Neural progenitor cell (in vitro differentiated cells): ENCODE results near the gene FBXL13. TPM values are rescaled to one million over a fixed set of nuclear protein-coding genes. Genes with fewer than 3 reads are reported as not detected.

Experiments
- DNase-seq: peaks from one replicate; pipeline ENCODE4 v3.0.0-alpha.2; 2016; ENCODE audit warnings: low spot score
- H2AFZ ChIP-seq: fragments of 200-600 bp; sonication (generic); replicated peaks from 2 replicates; pipeline ENCODE4 v1.6.1; 2016; ENCODE audit warnings: antibody characterized with exemption
- H3F3A ChIP-seq: fragments of 200-600 bp; sonication (generic); 2 replicates; pipeline ENCODE4 v1.6.1; 2016; ENCODE audit warnings: antibody characterized with exemption, low read depth
- H3K27ac ChIP-seq: fragments of 200-600 bp; sonication (generic); 2 replicates; pipeline ENCODE4 v1.5.1; 2016; ENCODE audit warnings: mild to moderate bottlenecking
- H3K27me3 ChIP-seq: fragments of 200-600 bp; sonication (generic); 2 replicates; pipeline ENCODE4 v1.6.1; 2016; ENCODE audit warnings: mild to moderate bottlenecking, moderate library complexity
- H3K36me3 ChIP-seq: fragments of 200-600 bp; sonication (generic); 2 replicates; pipeline ENCODE4 v1.5.1; 2016
- H3K4me1 ChIP-seq: fragments of 200-600 bp; sonication (generic); 2 replicates; pipeline ENCODE4 v1.6.1; 2016; ENCODE audit warnings: mixed run types
- H3K4me2 ChIP-seq: fragments of 200-600 bp; sonication (generic); 2 replicates; pipeline ENCODE4 v1.6.1; 2016
- H3K4me3 ChIP-seq: fragments of 200-600 bp; sonication (generic); 2 replicates; pipeline ENCODE4 v1.5.1; 2016
- H3K79me2 ChIP-seq: fragments of 200-600 bp; sonication (generic); 2 replicates; pipeline ENCODE4 v1.6.1; 2016; ENCODE audit warnings: low read depth
- H3K9ac ChIP-seq: fragments of 200-600 bp; sonication (generic); 2 replicates; pipeline ENCODE4 v1.6.1; 2016
- H3K9me3 ChIP-seq: fragments of 200-600 bp; sonication (generic); 2 replicates; pipeline ENCODE4 v1.5.1; 2016; ENCODE audit warnings: low read depth
- H4K20me1 ChIP-seq: fragments of 200-600 bp; sonication (generic); 2 replicates; pipeline ENCODE4 v1.6.1; 2016; ENCODE audit warnings: low read depth
- H3K27ac Mint-ChIP-seq: 3 replicates; pipeline ENCODE4 v1.8.0; 2021; ENCODE audit warnings: mixed read lengths
- H3K27me3 Mint-ChIP-seq: 2 replicates; pipeline ENCODE4 v1.8.0; 2022; ENCODE audit warnings: low read depth, mild to moderate bottlenecking, inconsistent platforms, moderate library complexity, mixed read lengths; ENCODE audit not compliant: insufficient read depth
- H3K36me3 Mint-ChIP-seq: 3 replicates; pipeline ENCODE4 v1.8.0; 2021; ENCODE audit warnings: mixed read lengths
- H3K4me1 Mint-ChIP-seq: 3 replicates; pipeline ENCODE4 v1.8.0; 2021; ENCODE audit warnings: mixed read lengths
- H3K4me3 Mint-ChIP-seq: 3 replicates; pipeline ENCODE4 v1.8.0; 2021; ENCODE audit warnings: mild to moderate bottlenecking, moderate library complexity, mixed read lengths
- H3K9me3 Mint-ChIP-seq: 3 replicates; pipeline ENCODE4 v1.8.0; 2020; ENCODE audit warnings: mixed read lengths
- EZH2 ChIP-seq: fragments of 200-600 bp; sonication (generic); IDR thresholded peaks from 2 replicates; pipeline ENCODE4 v1.6.1; 2017; ENCODE audit warnings: antibody characterized with exemption, mild to moderate bottlenecking, moderate library complexity
- EZH2phosphoT487 ChIP-seq: fragments of 200-600 bp; sonication (generic); IDR thresholded peaks from 2 replicates; pipeline ENCODE4 v1.6.1; 2017; ENCODE audit warnings: antibody characterized with exemption
- total RNA-seq: library from RNA; depleted of rRNA; stranded (reverse); fragments of >200 nt; gene quantifications from 2 replicates; pipeline ENCODE4 v1.2.3, GENCODE V29; 2015; ENCODE audit warnings: low replicate concordance
- TF ChIP-seq, protein P1 (sequence below): fragments of 200-600 bp; sonication (generic); IDR thresholded peaks from 2 replicates; pipeline ENCODE4 v1.5.1; 2017; ENCODE audit warnings: antibody characterized with exemption, mild to moderate bottlenecking

FBXL13 gene
- total RNA-seq, 1 donor from 2014 or later, result 8.2 TPM

DNA sequence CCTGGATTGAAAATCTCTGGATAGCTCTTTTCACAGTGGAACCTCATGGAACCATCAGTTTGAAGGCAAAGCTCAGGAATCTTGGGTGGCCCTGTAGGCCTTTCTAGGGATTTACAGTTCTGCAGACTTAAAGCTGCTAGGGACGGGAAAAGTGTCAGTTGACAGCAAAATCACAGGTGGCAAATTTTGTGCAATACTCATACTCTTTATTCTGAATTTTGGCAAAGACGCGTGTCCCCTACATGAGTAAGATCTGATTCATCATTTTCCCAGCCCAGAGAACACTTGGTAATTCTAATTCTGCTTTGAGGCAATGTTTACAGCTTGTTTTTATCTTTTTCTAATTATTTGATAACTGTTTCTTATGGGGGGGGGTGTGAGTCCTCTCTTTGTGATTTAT is 158.2 kb downstream of the FBXL13 start:
- no peaks in the 10 kb centered on the region for H4K20me1 ChIP-seq
- TF ChIP-seq, protein P1, sequence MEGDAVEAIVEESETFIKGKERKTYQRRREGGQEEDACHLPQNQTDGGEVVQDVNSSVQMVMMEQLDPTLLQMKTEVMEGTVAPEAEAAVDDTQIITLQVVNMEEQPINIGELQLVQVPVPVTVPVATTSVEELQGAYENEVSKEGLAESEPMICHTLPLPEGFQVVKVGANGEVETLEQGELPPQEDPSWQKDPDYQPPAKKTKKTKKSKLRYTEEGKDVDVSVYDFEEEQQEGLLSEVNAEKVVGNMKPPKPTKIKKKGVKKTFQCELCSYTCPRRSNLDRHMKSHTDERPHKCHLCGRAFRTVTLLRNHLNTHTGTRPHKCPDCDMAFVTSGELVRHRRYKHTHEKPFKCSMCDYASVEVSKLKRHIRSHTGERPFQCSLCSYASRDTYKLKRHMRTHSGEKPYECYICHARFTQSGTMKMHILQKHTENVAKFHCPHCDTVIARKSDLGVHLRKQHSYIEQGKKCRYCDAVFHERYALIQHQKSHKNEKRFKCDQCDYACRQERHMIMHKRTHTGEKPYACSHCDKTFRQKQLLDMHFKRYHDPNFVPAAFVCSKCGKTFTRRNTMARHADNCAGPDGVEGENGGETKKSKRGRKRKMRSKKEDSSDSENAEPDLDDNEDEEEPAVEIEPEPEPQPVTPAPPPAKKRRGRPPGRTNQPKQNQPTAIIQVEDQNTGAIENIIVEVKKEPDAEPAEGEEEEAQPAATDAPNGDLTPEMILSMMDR, result no peak
- TF ChIP-seq EZH2, result no peak
- TF ChIP-seq EZH2phosphoT487, result no peak
- peaks cover 29% of the 10 kb centered on the region for H3K4me1 ChIP-seq
- no peaks in the 10 kb centered on the region for H3K9me3 ChIP-seq
- no peak overlapping the region for H3K27ac Mint-ChIP-seq
- H3K4me1 Mint-ChIP-seq, result peaks cover 27% of the 10 kb centered on the region
- H3K4me3 Mint-ChIP-seq, result no peak overlapping the region
- no peak overlapping the region for H2AFZ ChIP-seq
- no peak overlapping the region for H3K27ac ChIP-seq
- no peak overlapping the region for H3K4me3 ChIP-seq
- H3K27me3 ChIP-seq, result no peaks in the 10 kb centered on the region
- no peaks in the 10 kb centered on the region for H3K27me3 Mint-ChIP-seq
- H3K9ac ChIP-seq, result no peak overlapping the region
- DNase-seq, result peak; percentile 8
- no peaks in the 10 kb centered on the region for H3K79me2 ChIP-seq
- H3K36me3 Mint-ChIP-seq, result peaks cover 2% of the 10 kb centered on the region
- H3K4me2 ChIP-seq, result no peak overlapping the region
- H3K36me3 ChIP-seq, result no peaks in the 10 kb centered on the region
- peaks cover 16% of the 10 kb centered on the region for H3F3A ChIP-seq
- H3K9me3 Mint-ChIP-seq, result no peaks in the 10 kb centered on the region

DNA sequence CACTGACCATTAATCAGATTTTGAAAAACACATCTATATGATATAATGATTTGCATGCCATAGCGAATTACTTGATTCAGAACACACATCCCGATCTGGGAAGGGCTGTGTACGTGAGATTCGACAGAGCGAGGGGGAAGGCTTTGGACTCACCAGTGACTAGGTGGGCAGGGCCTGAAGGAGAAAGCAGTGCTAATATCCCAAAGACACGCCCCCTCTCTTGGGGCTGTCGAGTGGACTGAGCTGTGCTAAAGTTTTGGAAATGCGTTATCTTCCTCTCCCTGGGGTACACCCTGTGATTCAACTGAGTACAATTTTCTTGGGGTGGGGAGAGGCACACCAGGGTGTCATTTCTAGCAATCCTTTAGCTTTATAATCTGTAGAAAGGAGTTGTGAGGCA is 160.0 kb downstream of the FBXL13 start:
- Histone ChIP-seq H4K20me1 (no peaks in the 10 kb centered on the region), H3K36me3 (no peaks in the 10 kb centered on the region), H3K9me3 (no peaks in the 10 kb centered on the region), H3K9ac (no peak overlapping the region), H3K27me3 (no peaks in the 10 kb centered on the region), H3F3A (peaks cover 16% of the 10 kb centered on the region), H3K4me3 (no peak overlapping the region), H3K4me1 (peaks cover 29% of the 10 kb centered on the region), H3K79me2 (no peaks in the 10 kb centered on the region), H2AFZ (peak overlapping the region; percentile 74), H3K4me2 (peak overlapping the region; percentile 33), H3K27ac (no peak overlapping the region)
- Mint-ChIP-seq H3K4me1 (peaks cover 27% of the 10 kb centered on the region), H3K27ac (peak overlapping the region; percentile 47), H3K27me3 (no peaks in the 10 kb centered on the region), H3K4me3 (peak overlapping the region; percentile 89), H3K36me3 (no peaks in the 10 kb centered on the region), H3K9me3 (no peaks in the 10 kb centered on the region)
- TF ChIP-seq EZH2phosphoT487, result no peak
- TF ChIP-seq, protein P1, result no peak
- TF ChIP-seq EZH2, result no peak
- DNase-seq, result peak; percentile 67

DNA sequence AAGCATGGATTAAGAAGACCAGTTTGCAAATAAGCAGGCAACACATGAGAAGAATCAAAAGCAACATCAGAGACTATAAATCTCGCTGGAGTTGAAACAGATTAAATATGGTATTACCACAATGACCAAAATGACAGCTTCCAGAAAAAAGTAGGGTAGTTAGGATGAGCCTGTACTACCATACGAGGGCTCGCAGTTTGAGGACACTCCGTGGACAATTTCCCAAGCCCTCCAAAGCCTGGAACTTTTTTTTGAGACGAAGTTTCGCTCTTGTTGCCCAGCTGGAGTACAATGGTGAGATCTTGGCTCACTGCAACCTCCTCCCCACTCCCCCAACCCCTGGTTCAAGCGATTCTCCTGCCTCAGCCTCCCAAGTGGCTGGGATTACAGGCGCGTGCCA is 160.8 kb downstream of the FBXL13 start:
- H3K27me3 Mint-ChIP-seq, result no peaks in the 10 kb centered on the region
- Histone ChIP-seq H3K4me1 (peaks cover 26% of the 10 kb centered on the region), H3K9me3 (no peaks in the 10 kb centered on the region), H3K4me3 (no peak overlapping the region), H4K20me1 (no peaks in the 10 kb centered on the region), H3F3A (peaks cover 16% of the 10 kb centered on the region), H3K36me3 (no peaks in the 10 kb centered on the region), H3K27ac (no peak overlapping the region), H3K9ac (no peak overlapping the region), H3K27me3 (no peaks in the 10 kb centered on the region), H2AFZ (no peak overlapping the region), H3K79me2 (no peaks in the 10 kb centered on the region), H3K4me2 (no peak overlapping the region)
- no peak overlapping the region for H3K27ac Mint-ChIP-seq
- no peaks in the 10 kb centered on the region for H3K9me3 Mint-ChIP-seq
- peak overlapping the region; percentile 89 for H3K4me3 Mint-ChIP-seq
- no peaks in the 10 kb centered on the region for H3K36me3 Mint-ChIP-seq
- H3K4me1 Mint-ChIP-seq, result peaks cover 27% of the 10 kb centered on the region
- TF ChIP-seq EZH2 (no peak), EZH2phosphoT487 (no peak)
- TF ChIP-seq, protein P1, result no peak
- DNase-seq, result no peak
